ENCODE measurements around the gene MUC4.

DNA sequence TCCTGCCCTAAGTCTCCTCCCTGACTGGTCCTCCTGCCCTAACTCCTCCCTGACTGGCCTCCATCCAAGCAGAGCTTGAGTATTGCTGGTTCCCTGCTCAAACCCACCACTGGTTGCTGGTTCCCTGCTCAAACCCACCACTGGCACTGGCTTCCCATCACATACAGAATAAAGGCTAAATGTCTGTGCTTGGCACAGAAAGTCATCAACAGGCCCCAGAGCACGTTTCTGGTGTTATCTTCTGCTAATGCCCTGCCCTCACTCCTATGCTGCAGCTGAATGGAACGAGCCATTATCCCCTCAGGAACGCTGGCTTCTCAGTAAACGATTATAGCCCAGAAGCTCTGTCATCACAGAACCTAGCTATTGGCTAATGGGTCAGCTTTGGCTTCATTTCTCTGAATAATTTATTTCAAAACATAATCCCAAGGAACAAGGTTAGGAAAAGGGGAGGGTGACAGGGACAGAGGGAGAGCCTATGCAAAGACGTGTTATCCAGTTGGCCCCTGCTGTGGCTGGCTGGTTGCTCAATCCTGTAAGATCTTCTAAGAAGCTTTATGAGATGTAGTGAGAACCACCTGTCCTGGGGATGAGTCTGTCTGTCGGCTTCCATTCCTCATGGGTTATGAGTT lies 97.2 kb downstream of the MUC4 start:
- TF ChIP-seq POLR2AphosphoS5 (IDR thresholded peaks at IDR 0.05) = no peak
- TF ChIP-seq, protein P1, sequence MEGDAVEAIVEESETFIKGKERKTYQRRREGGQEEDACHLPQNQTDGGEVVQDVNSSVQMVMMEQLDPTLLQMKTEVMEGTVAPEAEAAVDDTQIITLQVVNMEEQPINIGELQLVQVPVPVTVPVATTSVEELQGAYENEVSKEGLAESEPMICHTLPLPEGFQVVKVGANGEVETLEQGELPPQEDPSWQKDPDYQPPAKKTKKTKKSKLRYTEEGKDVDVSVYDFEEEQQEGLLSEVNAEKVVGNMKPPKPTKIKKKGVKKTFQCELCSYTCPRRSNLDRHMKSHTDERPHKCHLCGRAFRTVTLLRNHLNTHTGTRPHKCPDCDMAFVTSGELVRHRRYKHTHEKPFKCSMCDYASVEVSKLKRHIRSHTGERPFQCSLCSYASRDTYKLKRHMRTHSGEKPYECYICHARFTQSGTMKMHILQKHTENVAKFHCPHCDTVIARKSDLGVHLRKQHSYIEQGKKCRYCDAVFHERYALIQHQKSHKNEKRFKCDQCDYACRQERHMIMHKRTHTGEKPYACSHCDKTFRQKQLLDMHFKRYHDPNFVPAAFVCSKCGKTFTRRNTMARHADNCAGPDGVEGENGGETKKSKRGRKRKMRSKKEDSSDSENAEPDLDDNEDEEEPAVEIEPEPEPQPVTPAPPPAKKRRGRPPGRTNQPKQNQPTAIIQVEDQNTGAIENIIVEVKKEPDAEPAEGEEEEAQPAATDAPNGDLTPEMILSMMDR (IDR thresholded peaks at IDR 0.05) = no peak

Data from stomach (tissue), 4 donors.